HCT116 (cell line): ENCODE data around the gene FN3K. TPM values are rescaled to one million over a fixed set of nuclear protein-coding genes. Genes with fewer than 3 reads are reported as not detected.

Source experiments
- ATAC-seq: fragments of 200-7000 bp; cut with Tn5 transposase; 2 replicates; pipeline ENCODE4 v1.9.1; 2020; ENCODE audit warnings: mild to moderate bottlenecking, moderate library complexity
- BruUV-seq: library from RNA; stranded (reverse); fragments of 400-500 nt; replicated peaks from 2 replicates; lab custom pipeline; 2021; lab: Mats Ljungman, UMichigan
- CTCF ChIA-PET: fragments of 300-600 bp; sonication (Branson Sonifier 250); formaldehyde crosslinking; loops from one replicate; lab custom pipeline; 2021; ENCODE audit warnings: antibody characterized with exemption; lab: Charles Lee
- POLR2A ChIA-PET: fragments of 300-600, 350-600 bp; sonication (Branson Sonifier 250); formaldehyde crosslinking; loops from one replicate; lab custom pipeline; 2021; ENCODE audit warnings: antibody characterized with exemption; lab: Charles Lee
- RAD21 ChIA-PET, 2 experiments: fragments of 300-600 bp; sonication (Branson Sonifier 250); formaldehyde crosslinking; loops; one replicate each; lab custom pipeline; 2023; ENCODE audit warnings: low total read pairs in 2 of 2; ENCODE audit not compliant: uncharacterized antibody in 2 of 2, unreplicated experiment in 2 of 2, low non-redundant PET in 1 of 2; lab: Charles Lee
- DNase-seq: peaks from one replicate; pipeline ENCODE4 v3.0.0-alpha.2; 2010; ENCODE audit warnings: low read depth, low spot score
- H2AFZ ChIP-seq: fragments of 200-600 bp; shearing (Covaris generic), sonication (generic); 2 replicates; pipeline ENCODE4 v1.6.1; 2017; ENCODE audit warnings: low read depth, mixed run types, mixed read lengths, antibody characterized with exemption, low read length; ENCODE audit not compliant: poor library complexity, severe bottlenecking
- H3K27ac ChIP-seq: 2 replicates; pipeline ENCODE4 v1.5.1; 2012; ENCODE audit warnings: low read depth, low read length
- H3K27me3 ChIP-seq: fragments of 200-600 bp; sonication (generic); 2 replicates; pipeline ENCODE4 v1.6.1; 2016; ENCODE audit warnings: mixed run types, low read length, mixed read lengths; ENCODE audit not compliant: insufficient read depth
- H3K36me3 ChIP-seq, 2 experiments: fragments of 200-500 bp in 1 of 2; fragments of 200-600 bp in 1 of 2; sonication (Bioruptor generic) in 1 of 2; sonication (generic) in 1 of 2; 2 replicates each; pipeline versions ENCODE4 v1.5.1 to v1.6.1; 2014 to 2016; ENCODE audit warnings: low read length in 2 of 2, inconsistent platforms in 1 of 2, mixed read lengths in 1 of 2, mixed run types in 1 of 2; ENCODE audit not compliant: insufficient read depth in 2 of 2, control insufficient read depth in 1 of 2
- H3K4me1 ChIP-seq, 2 experiments: fragments of 200-600 bp in 1 of 2; sonication (generic) in 1 of 2; 2 replicates each; pipeline versions ENCODE4 v1.5.1 to v1.6.1; 2012 to 2017; ENCODE audit warnings: low read length in 2 of 2, inconsistent platforms in 1 of 2, mild to moderate bottlenecking in 1 of 2, mixed read lengths in 1 of 2, mixed run types in 1 of 2, moderate library complexity in 1 of 2; ENCODE audit not compliant: insufficient read depth in 2 of 2, control insufficient read depth in 1 of 2
- H3K4me2 ChIP-seq: fragments of 200-600 bp; sonication (generic); 2 replicates; pipeline ENCODE4 v1.6.1; 2017; ENCODE audit warnings: mixed run types, low read length, mixed read lengths
- H3K4me3 ChIP-seq, 2 experiments: fragments of 200-600 bp in 1 of 2; sonication (generic) in 1 of 2; replicated peaks in 1 of 2; 2 replicates each; pipeline ENCODE4 v1.5.1; 2011 to 2016; ENCODE audit warnings: low read length in 2 of 2, control low read depth in 1 of 2, low read depth in 1 of 2, mild to moderate bottlenecking in 1 of 2, mixed read lengths in 1 of 2, mixed run types in 1 of 2
- H3K79me2 ChIP-seq: fragments of 200-600 bp; sonication (generic); 2 replicates; pipeline ENCODE4 v1.6.1; 2017; ENCODE audit warnings: mild to moderate bottlenecking, mixed run types, low read length, moderate library complexity, mixed read lengths; ENCODE audit not compliant: insufficient read depth
- H3K9ac ChIP-seq: fragments of 200-600 bp; sonication (generic); 2 replicates; pipeline ENCODE4 v1.6.1; 2016; ENCODE audit warnings: low read length, mixed read lengths
- H3K9me2 ChIP-seq: fragments of 200-600 bp; sonication (generic), shearing (Covaris generic); 2 replicates; pipeline ENCODE4 v1.6.1; 2017; ENCODE audit warnings: mixed run types, mild to moderate bottlenecking, moderate library complexity; ENCODE audit not compliant: insufficient read depth
- H3K9me3 ChIP-seq, 2 experiments: fragments of 200-500 bp in 1 of 2; fragments of 200-600 bp in 1 of 2; sonication (Bioruptor generic) in 1 of 2; sonication (generic) in 1 of 2; 2 replicates each; pipeline ENCODE4 v1.6.1; 2014 to 2017; ENCODE audit warnings: low read length in 2 of 2, mixed read lengths in 2 of 2, inconsistent platforms in 1 of 2, low read depth in 1 of 2, mild to moderate bottlenecking in 1 of 2, mixed run types in 1 of 2, moderate library complexity in 1 of 2; ENCODE audit not compliant: control insufficient read depth in 1 of 2, insufficient read depth in 1 of 2
- H4K20me1 ChIP-seq: fragments of 200-600 bp; sonication (generic), shearing (Covaris generic); 2 replicates; pipeline ENCODE4 v1.6.1; 2017; ENCODE audit warnings: mixed run types, mild to moderate bottlenecking, moderate library complexity; ENCODE audit not compliant: insufficient read depth
- CBX3 ChIP-seq: IDR thresholded peaks from 2 replicates; pipeline ENCODE4 v1.6.1; 2012; ENCODE audit warnings: low read depth
- EZH2phosphoT487 ChIP-seq: fragments of 200-600 bp; IDR thresholded peaks from 2 replicates; pipeline ENCODE4 v1.6.1; 2018; ENCODE audit warnings: antibody characterized with exemption, borderline replicate concordance
- FOSL1 ChIP-seq: IDR thresholded peaks from 2 replicates; pipeline ENCODE4 v1.6.1; 2012; ENCODE audit warnings: low read depth
- JUND ChIP-seq: IDR thresholded peaks from 2 replicates; pipeline ENCODE4 v1.6.1; 2012
- POLR2A ChIP-seq: IDR thresholded peaks from 2 replicates; pipeline ENCODE4 v1.7.0; 2011; ENCODE audit warnings: borderline replicate concordance; ENCODE audit not compliant: insufficient read depth, insufficient read length; ENCODE audit errors: extremely low read depth
- RAD21 ChIP-seq: IDR thresholded peaks from 2 replicates; pipeline ENCODE4 v1.6.1; 2012; ENCODE audit warnings: low read depth, mild to moderate bottlenecking
- SIN3A ChIP-seq: IDR thresholded peaks from 2 replicates; pipeline ENCODE4 v1.6.1; 2012; ENCODE audit warnings: low read depth
- YY1 ChIP-seq: IDR thresholded peaks from 2 replicates; pipeline ENCODE4 v1.6.1; 2011; ENCODE audit warnings: low read length, low read depth, moderate library complexity, mild to moderate bottlenecking; ENCODE audit not compliant: insufficient replicate concordance; ENCODE audit errors: extremely low read depth
- intact Hi-C: fragments of 100-400 bp; cut with micrococcal nuclease; formaldehyde crosslinking; loops from 2 replicates; pipeline ENCODE4 v1.10.0; 2022
- total RNA-seq: library from RNA; stranded (reverse); gene quantifications from one replicate; pipeline ENCODE4 v1.2.1, GENCODE V29; 2021; ENCODE audit not compliant: unreplicated experiment
- TF ChIP-seq, protein P1 (sequence below): IDR thresholded peaks from 2 replicates; pipeline ENCODE4 v1.6.1; 2011; ENCODE audit warnings: mild to moderate bottlenecking, low read length, moderate library complexity; ENCODE audit not compliant: insufficient replicate concordance; ENCODE audit errors: extremely low read depth
- TF ChIP-seq, protein P2 (sequence below), 3 experiments: fragments of 200-600 bp in 1 of 3; sonication (generic) in 1 of 3; IDR thresholded peaks in 2 of 3; conservative IDR thresholded peaks in 1 of 3; 2 replicates each; pipeline ENCODE4 v1.5.1; 2012 to 2017; ENCODE audit warnings: low read depth in 2 of 3, low read length in 2 of 3, antibody characterized with exemption in 1 of 3, borderline replicate concordance in 1 of 3, control low read depth in 1 of 3, mild to moderate bottlenecking in 1 of 3, mixed read lengths in 1 of 3, mixed run types in 1 of 3, moderate library complexity in 1 of 3; ENCODE audit not compliant: insufficient read depth in 1 of 3
- TF ChIP-seq, protein P3 (sequence below): IDR thresholded peaks from 2 replicates; pipeline ENCODE4 v1.6.1; 2012

FN3K gene
- total RNA-seq, 1 experiment from 2014 or later, result 9.9 TPM

DNA sequence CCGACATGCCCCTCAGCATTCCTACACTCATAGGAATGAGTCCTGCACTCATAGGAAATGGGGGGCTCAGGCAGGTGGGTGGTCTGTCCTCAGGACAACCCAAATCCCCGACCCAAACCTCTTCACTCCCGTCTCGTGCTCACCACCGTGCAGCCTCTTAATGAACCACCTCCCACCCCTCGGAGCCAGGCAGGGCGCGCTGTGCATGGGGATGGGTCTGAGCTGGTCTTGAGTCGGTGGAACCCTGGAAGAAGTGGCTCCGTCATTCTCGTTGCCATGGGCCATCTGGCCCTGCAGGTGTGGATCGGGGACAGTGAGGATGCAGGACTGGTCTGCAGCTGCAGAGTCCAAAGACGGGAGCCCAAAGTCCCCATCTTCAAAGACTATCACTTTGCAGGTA is 30.5 kb upstream of the FN3K start:
- no peak overlapping the region for H2AFZ ChIP-seq
- intact Hi-C loops, result no loop called here
- no peaks in the 10 kb centered on the region for H3K9me3 ChIP-seq
- ATAC-seq, result no peak
- CTCF ChIA-PET, result no interaction called here
- H3K4me1 ChIP-seq, result peaks cover 0 to 14% of the 10 kb centered on the region in 2 experiments; a peak in 3 of 4 replicates
- POLR2A ChIA-PET, result no interaction called here
- no TSS peak for BruUV-seq
- no peaks in the 10 kb centered on the region for H3K9me2 ChIP-seq
- no peaks in the 10 kb centered on the region for H3K79me2 ChIP-seq
- DNase-seq, result no peak
- H3K36me3 ChIP-seq, result no peaks in the 10 kb centered on the region
- no peaks in the 10 kb centered on the region for H3K27me3 ChIP-seq
- H3K4me3 ChIP-seq, result no peak overlapping the region
- no peak overlapping the region for H3K4me2 ChIP-seq
- TF ChIP-seq, protein P1, sequence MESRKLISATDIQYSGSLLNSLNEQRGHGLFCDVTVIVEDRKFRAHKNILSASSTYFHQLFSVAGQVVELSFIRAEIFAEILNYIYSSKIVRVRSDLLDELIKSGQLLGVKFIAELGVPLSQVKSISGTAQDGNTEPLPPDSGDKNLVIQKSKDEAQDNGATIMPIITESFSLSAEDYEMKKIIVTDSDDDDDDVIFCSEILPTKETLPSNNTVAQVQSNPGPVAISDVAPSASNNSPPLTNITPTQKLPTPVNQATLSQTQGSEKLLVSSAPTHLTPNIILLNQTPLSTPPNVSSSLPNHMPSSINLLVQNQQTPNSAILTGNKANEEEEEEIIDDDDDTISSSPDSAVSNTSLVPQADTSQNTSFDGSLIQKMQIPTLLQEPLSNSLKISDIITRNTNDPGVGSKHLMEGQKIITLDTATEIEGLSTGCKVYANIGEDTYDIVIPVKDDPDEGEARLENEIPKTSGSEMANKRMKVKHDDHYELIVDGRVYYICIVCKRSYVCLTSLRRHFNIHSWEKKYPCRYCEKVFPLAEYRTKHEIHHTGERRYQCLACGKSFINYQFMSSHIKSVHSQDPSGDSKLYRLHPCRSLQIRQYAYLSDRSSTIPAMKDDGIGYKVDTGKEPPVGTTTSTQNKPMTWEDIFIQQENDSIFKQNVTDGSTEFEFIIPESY, result no peak
- TF ChIP-seq RAD21 (no peak), POLR2A (no peak), CBX3 (no peak), JUND (no peak), EZH2phosphoT487 (no peak), SIN3A (no peak), YY1 (no peak), FOSL1 (no peak)
- TF ChIP-seq, protein P2, sequence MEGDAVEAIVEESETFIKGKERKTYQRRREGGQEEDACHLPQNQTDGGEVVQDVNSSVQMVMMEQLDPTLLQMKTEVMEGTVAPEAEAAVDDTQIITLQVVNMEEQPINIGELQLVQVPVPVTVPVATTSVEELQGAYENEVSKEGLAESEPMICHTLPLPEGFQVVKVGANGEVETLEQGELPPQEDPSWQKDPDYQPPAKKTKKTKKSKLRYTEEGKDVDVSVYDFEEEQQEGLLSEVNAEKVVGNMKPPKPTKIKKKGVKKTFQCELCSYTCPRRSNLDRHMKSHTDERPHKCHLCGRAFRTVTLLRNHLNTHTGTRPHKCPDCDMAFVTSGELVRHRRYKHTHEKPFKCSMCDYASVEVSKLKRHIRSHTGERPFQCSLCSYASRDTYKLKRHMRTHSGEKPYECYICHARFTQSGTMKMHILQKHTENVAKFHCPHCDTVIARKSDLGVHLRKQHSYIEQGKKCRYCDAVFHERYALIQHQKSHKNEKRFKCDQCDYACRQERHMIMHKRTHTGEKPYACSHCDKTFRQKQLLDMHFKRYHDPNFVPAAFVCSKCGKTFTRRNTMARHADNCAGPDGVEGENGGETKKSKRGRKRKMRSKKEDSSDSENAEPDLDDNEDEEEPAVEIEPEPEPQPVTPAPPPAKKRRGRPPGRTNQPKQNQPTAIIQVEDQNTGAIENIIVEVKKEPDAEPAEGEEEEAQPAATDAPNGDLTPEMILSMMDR (IDR thresholded peaks at IDR 0.05 in 2 of 3, conservative IDR thresholded peaks at IDR 0.05 in 1 of 3; ENCODE audit: borderline replicate concordance in 1 of 3, insufficient read depth in 1 of 3, low read depth in 2 of 3, low read length in 2 of 3), result no peak
- TF ChIP-seq, protein P3, sequence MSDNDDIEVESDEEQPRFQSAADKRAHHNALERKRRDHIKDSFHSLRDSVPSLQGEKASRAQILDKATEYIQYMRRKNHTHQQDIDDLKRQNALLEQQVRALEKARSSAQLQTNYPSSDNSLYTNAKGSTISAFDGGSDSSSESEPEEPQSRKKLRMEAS, result no peak
- H4K20me1 ChIP-seq, result no peaks in the 10 kb centered on the region
- RAD21 ChIA-PET, result no interaction called here
- no peak overlapping the region for H3K9ac ChIP-seq
- H3K27ac ChIP-seq, result no peak overlapping the region
